ENCODE results near the gene IFNAR1. TPM values are rescaled to one million over a fixed set of nuclear protein-coding genes. Genes with fewer than 3 reads are reported as not detected.

The IFNAR1 gene
- total and polyA plus RNA-seq, 9 donors, result 20.6 to 47.9 (median 31.2) TPM

- H3K27ac ChIP-seq, result no peak overlapping the region
- H3K9me3 ChIP-seq, result no peaks in the 10 kb centered on the region
- intact Hi-C loops (cut with DNase I), result loop anchor here in 2 of 4 donors (10.0 kb wide), 2 partner anchors 117 to 123 kb away; no protein-coding TSS in a partner anchor
- no peak overlapping the region for H3K4me3 ChIP-seq
- no peaks in the 10 kb centered on the region for H3K27me3 ChIP-seq
- no peak for DNase-seq
- no peaks in the 10 kb centered on the region for H3K36me3 ChIP-seq
- WGBS, 3 donors, result 90 to 95% (median 95%) methylated on average over 7 of the region's 7 CpGs
- TF ChIP-seq POLR2A (IDR thresholded peaks at IDR 0.05) (no peak), EP300 (IDR thresholded peaks at IDR 0.05) (no peak), CTCF (IDR thresholded peaks at IDR 0.05) (no peak)
- H3K4me1 ChIP-seq (ENCODE audit: insufficient read depth), result peaks cover 8% of the 10 kb centered on the region
Measured at GRCh38 chr21:33327792-33328433, 3.1 kb downstream of the IFNAR1 start.

- DNase-seq, result no peak
- H3K4me3 ChIP-seq, result no peak overlapping the region
- H3K27ac ChIP-seq, result no peak overlapping the region
- intact Hi-C loops (cut with DNase I), result no loop called here
- H3K4me1 ChIP-seq (ENCODE audit: insufficient read depth), result peaks cover 8% of the 10 kb centered on the region
- no peaks in the 10 kb centered on the region for H3K9me3 ChIP-seq
- WGBS, 3 donors, result 95 to 98% (median 97%) methylated on average over 3 of the region's 3 CpGs
- H3K36me3 ChIP-seq, result no peaks in the 10 kb centered on the region
- H3K27me3 ChIP-seq, result no peaks in the 10 kb centered on the region
- TF ChIP-seq EP300 (IDR thresholded peaks at IDR 0.05) (no peak), CTCF (IDR thresholded peaks at IDR 0.05) (no peak), POLR2A (IDR thresholded peaks at IDR 0.05) (no peak)
Measured at GRCh38 chr21:33330726-33331125, 6.0 kb downstream of the IFNAR1 start.

GRCh38 chr21:33332143-33332542 is 7.4 kb downstream of the IFNAR1 start:
- Histone ChIP-seq H3K36me3 (no peaks in the 10 kb centered on the region), H3K4me1 (ENCODE audit: insufficient read depth) (no peaks in the 10 kb centered on the region), H3K27me3 (no peaks in the 10 kb centered on the region), H3K9me3 (no peaks in the 10 kb centered on the region), H3K27ac (no peak overlapping the region), H3K4me3 (no peak overlapping the region)
- WGBS, 3 donors, result 93 to 100% (median 98%) methylated on average over 1 of the region's 1 CpG
- intact Hi-C loops (cut with DNase I), result no loop called here
- no peak for DNase-seq
- no peak for TF ChIP-seq EP300 (IDR thresholded peaks at IDR 0.05)
- TF ChIP-seq CTCF (IDR thresholded peaks at IDR 0.05), result no peak
- TF ChIP-seq POLR2A (IDR thresholded peaks at IDR 0.05), result no peak

GRCh38 chr21:33334191-33334590 is 9.4 kb downstream of the IFNAR1 start:
- intact Hi-C loops (cut with DNase I), result no loop called here
- 70 to 86% (median 84%) methylated on average over 4 of the region's 4 CpGs for WGBS, 3 donors

More at GRCh38 chr21:33334191-33334590, 9.4 kb downstream of the IFNAR1 start:
- H3K9me3 ChIP-seq, result no peaks in the 10 kb centered on the region
- no peak for DNase-seq
- TF ChIP-seq EP300 (IDR thresholded peaks at IDR 0.05) (no peak), POLR2A (IDR thresholded peaks at IDR 0.05) (no peak), CTCF (IDR thresholded peaks at IDR 0.05) (no peak)
- H3K4me1 ChIP-seq (ENCODE audit: insufficient read depth), result no peaks in the 10 kb centered on the region
- no peaks in the 10 kb centered on the region for H3K27me3 ChIP-seq
- no peak overlapping the region for H3K4me3 ChIP-seq
- H3K27ac ChIP-seq, result no peak overlapping the region
- H3K36me3 ChIP-seq, result no peaks in the 10 kb centered on the region
